Neuron (in vitro differentiated cells): ENCODE data around the gene CBFA2T3.

Source experiments
- H2AFZ ChIP-seq: one replicate; pipeline ENCODE4 v1.6.1; 2013; ENCODE audit warnings: low read depth, mild to moderate bottlenecking, inconsistent platforms, low read length, moderate library complexity
- H3K27me3 ChIP-seq: one replicate; pipeline ENCODE4 v1.6.1; 2013; ENCODE audit warnings: low read length; ENCODE audit not compliant: insufficient read depth
- H3K36me3 ChIP-seq: one replicate; pipeline ENCODE4 v1.6.1; 2013; ENCODE audit warnings: low read length; ENCODE audit not compliant: insufficient read depth
- H3K4me1 ChIP-seq: one replicate; pipeline ENCODE4 v1.6.1; 2013; ENCODE audit warnings: low read length; ENCODE audit not compliant: insufficient read depth
- H3K4me3 ChIP-seq: 2 replicates; pipeline ENCODE4 v1.5.1; 2013; ENCODE audit warnings: mild to moderate bottlenecking, low read length, moderate library complexity
- H3K9me3 ChIP-seq: one replicate; pipeline ENCODE4 v1.6.1; 2013; ENCODE audit warnings: low read length

The CBFA2T3 gene

GRCh38 chr16:88977018-88977811 is at the start of gene CBFA2T3:
Gene CBFA2T3, minus strand, starts transcription at chr16:88977207. Its CDS starts 400 bp downstream, at chr16:88976807.
- Histone ChIP-seq H3K4me3 (no peak within 1 kb of the TSS), H2AFZ (no peak within 1 kb of the TSS), H3K27me3 (peaks cover 38% of the 10 kb centered on the region)

GRCh38 chr16:89026121-89026612 is 49.2 kb upstream of the CBFA2T3 start:
- H3K27me3 ChIP-seq, result peaks cover 7% of the 10 kb centered on the region
- H3K36me3 ChIP-seq, result no peaks in the 10 kb centered on the region
- peaks cover 10% of the 10 kb centered on the region for H3K9me3 ChIP-seq

More at GRCh38 chr16:88977018-88977811, at the start of gene CBFA2T3:
- Histone ChIP-seq H3K4me1 (peaks cover 3% of the 10 kb centered on the region), H3K9me3 (no peaks in the 10 kb centered on the region), H3K36me3 (no peaks in the 10 kb centered on the region)

GRCh38 chr16:89025636-89026035 is 48.6 kb upstream of the CBFA2T3 start:
- Histone ChIP-seq H3K9me3 (peaks cover 6% of the 10 kb centered on the region), H2AFZ (no peak overlapping the region), H3K27me3 (peaks cover 11% of the 10 kb centered on the region), H3K4me1 (no peaks in the 10 kb centered on the region), H3K4me3 (no peak overlapping the region), H3K36me3 (no peaks in the 10 kb centered on the region)

More at GRCh38 chr16:89026121-89026612, 49.2 kb upstream of the CBFA2T3 start:
- no peak overlapping the region for H3K4me3 ChIP-seq
- H2AFZ ChIP-seq, result no peak overlapping the region
- no peaks in the 10 kb centered on the region for H3K4me1 ChIP-seq

GRCh38 chr16:89024546-89025060 is 47.6 kb upstream of the CBFA2T3 start:
- Histone ChIP-seq H3K36me3 (no peaks in the 10 kb centered on the region), H3K4me1 (no peaks in the 10 kb centered on the region), H3K9me3 (peaks cover 6% of the 10 kb centered on the region), H3K27me3 (peaks cover 11% of the 10 kb centered on the region), H2AFZ (no peak overlapping the region), H3K4me3 (no peak overlapping the region)

GRCh38 chr16:89023621-89024511 is 46.9 kb upstream of the CBFA2T3 start:
- no peaks in the 10 kb centered on the region for H3K4me1 ChIP-seq
- no peak overlapping the region for H2AFZ ChIP-seq
- peaks cover 6% of the 10 kb centered on the region for H3K9me3 ChIP-seq
- no peaks in the 10 kb centered on the region for H3K36me3 ChIP-seq
- H3K27me3 ChIP-seq, result peaks cover 11% of the 10 kb centered on the region
- no peak overlapping the region for H3K4me3 ChIP-seq

- Histone ChIP-seq H3K9me3 (peaks cover 6% of the 10 kb centered on the region), H3K4me1 (no peaks in the 10 kb centered on the region), H2AFZ (no peak overlapping the region), H3K27me3 (peaks cover 15% of the 10 kb centered on the region), H3K4me3 (no peak overlapping the region), H3K36me3 (no peaks in the 10 kb centered on the region)
These were observed 46.1 kb upstream of the CBFA2T3 start for GRCh38 chr16:89023151-89023551.

GRCh38 chr16:89022051-89022836 is 45.2 kb upstream of the CBFA2T3 start:
- Histone ChIP-seq H3K9me3 (peaks cover 6% of the 10 kb centered on the region), H3K27me3 (peaks cover 15% of the 10 kb centered on the region), H3K4me3 (no peak overlapping the region), H3K36me3 (no peaks in the 10 kb centered on the region), H3K4me1 (no peaks in the 10 kb centered on the region), H2AFZ (no peak overlapping the region)

GRCh38 chr16:89020925-89021595 is 44.1 kb upstream of the CBFA2T3 start:
- H3K27me3 ChIP-seq, result peaks cover 15% of the 10 kb centered on the region
- no peak overlapping the region for H2AFZ ChIP-seq
- H3K4me3 ChIP-seq, result no peak overlapping the region
- no peaks in the 10 kb centered on the region for H3K36me3 ChIP-seq
- H3K9me3 ChIP-seq, result peaks cover 5% of the 10 kb centered on the region
- H3K4me1 ChIP-seq, result no peaks in the 10 kb centered on the region

- Histone ChIP-seq H3K9me3 (peaks cover 2% of the 10 kb centered on the region), H3K36me3 (no peaks in the 10 kb centered on the region), H3K4me3 (no peak overlapping the region), H2AFZ (no peak overlapping the region), H3K4me1 (no peaks in the 10 kb centered on the region), H3K27me3 (peaks cover 15% of the 10 kb centered on the region)
These were observed 43.3 kb upstream of the CBFA2T3 start for GRCh38 chr16:89020068-89020924.

GRCh38 chr16:89019511-89019910 is 42.5 kb upstream of the CBFA2T3 start:
- Histone ChIP-seq H3K4me3 (no peak overlapping the region), H3K27me3 (peaks cover 15% of the 10 kb centered on the region), H2AFZ (no peak overlapping the region), H3K36me3 (no peaks in the 10 kb centered on the region), H3K9me3 (peaks cover 2% of the 10 kb centered on the region), H3K4me1 (no peaks in the 10 kb centered on the region)

- H3K4me1 ChIP-seq, result no peaks in the 10 kb centered on the region
- H2AFZ ChIP-seq, result no peak overlapping the region
- peaks cover 15% of the 10 kb centered on the region for H3K27me3 ChIP-seq
- peaks cover 2% of the 10 kb centered on the region for H3K9me3 ChIP-seq
- H3K36me3 ChIP-seq, result no peaks in the 10 kb centered on the region
- no peak overlapping the region for H3K4me3 ChIP-seq
These were observed 41.5 kb upstream of the CBFA2T3 start for GRCh38 chr16:89018282-89019158.
